Gastroesophageal sphincter (tissue), 4 donors: ENCODE data around the gene PTPRN2. TPM values are rescaled to one million over a fixed set of nuclear protein-coding genes. Genes with fewer than 3 reads are reported as not detected.

Source experiments
- ATAC-seq: fragments of 150-250 bp; one replicate; pipeline ENCODE4 v1.9.1; 2016; ENCODE audit warnings: mild to moderate bottlenecking, moderate library complexity
- H3K27ac ChIP-seq, 4 donors: fragments of 200-600 bp; sonication (generic) in 3 of 4; 1 replicate in 3 of 4; 2 replicates in 1 of 4; pipeline ENCODE4 v1.5.1; 2016 to 2019
- H3K27me3 ChIP-seq: fragments of 200-600 bp; sonication (generic); one replicate; pipeline ENCODE4 v1.5.1; 2019
- H3K36me3 ChIP-seq, 2 donors: fragments of 200-600 bp; sonication (generic); one replicate each; pipeline ENCODE4 v1.5.1; 2019; ENCODE audit warnings: control low read depth in 1 of 2
- H3K4me1 ChIP-seq, 3 donors: fragments of 200-600 bp; sonication (generic); 1 replicate in 2 of 3; 2 replicates in 1 of 3; pipeline ENCODE4 v1.5.1; 2016 to 2019; ENCODE audit warnings: control low read depth in 2 of 3
- H3K4me3 ChIP-seq, 2 donors: fragments of 200-600 bp; sonication (generic); one replicate each; pipeline ENCODE4 v1.5.1; 2019; ENCODE audit warnings: mild to moderate bottlenecking in 1 of 2, moderate library complexity in 1 of 2
- H3K9me3 ChIP-seq, 3 donors: fragments of 200-600 bp; sonication (generic); one replicate each; pipeline ENCODE4 v1.5.1; 2017 to 2019; ENCODE audit warnings: control low read depth in 2 of 3
- CTCF ChIP-seq, 4 experiments: fragments of 200-600 bp in 2 of 4; fragments of 450-650 bp in 2 of 4; sonication (generic) in 1 of 4; IDR thresholded peaks; one replicate each; pipeline ENCODE4 v1.5.1; 2017 to 2019; ENCODE audit warnings: antibody characterized with exemption in 4 of 4, mild to moderate bottlenecking in 2 of 4, moderate library complexity in 2 of 4
- EP300 ChIP-seq: sonication (generic); formaldehyde crosslinking; IDR thresholded peaks from one replicate; pipeline ENCODE4 v1.6.1; 2017; ENCODE audit warnings: antibody characterized with exemption, mild to moderate bottlenecking
- POLR2A ChIP-seq, 2 donors: fragments of 450-650 bp; IDR thresholded peaks; one replicate each; pipeline ENCODE4 v1.6.1; 2017; ENCODE audit warnings: antibody characterized with exemption in 2 of 2, mild to moderate bottlenecking in 2 of 2, moderate library complexity in 1 of 2
- POLR2AphosphoS5 ChIP-seq: sonication (generic); formaldehyde crosslinking; IDR thresholded peaks from one replicate; pipeline ENCODE4 v1.6.1; 2017; ENCODE audit warnings: antibody characterized with exemption
- whole genome bisulfite sequencing, 2 donors: methylation state at CpG; one replicate each; pipeline ENCODE4 v1.1.5; 2018; ENCODE audit warnings: low coverage in 1 of 2; 5-methylcytosine and 5-hydroxymethylcytosine counted together
- total RNA-seq, 4 donors: library from RNA; depleted of rRNA; stranded (reverse); fragments of >200 nt; gene quantifications; one replicate each; pipeline ENCODE4 v1.1.0, GENCODE V29; 2016

PTPRN2 gene
- total RNA-seq, 4 donors from 2014 or later: 1.7 to 4.7 (median 3.3) TPM

DNA sequence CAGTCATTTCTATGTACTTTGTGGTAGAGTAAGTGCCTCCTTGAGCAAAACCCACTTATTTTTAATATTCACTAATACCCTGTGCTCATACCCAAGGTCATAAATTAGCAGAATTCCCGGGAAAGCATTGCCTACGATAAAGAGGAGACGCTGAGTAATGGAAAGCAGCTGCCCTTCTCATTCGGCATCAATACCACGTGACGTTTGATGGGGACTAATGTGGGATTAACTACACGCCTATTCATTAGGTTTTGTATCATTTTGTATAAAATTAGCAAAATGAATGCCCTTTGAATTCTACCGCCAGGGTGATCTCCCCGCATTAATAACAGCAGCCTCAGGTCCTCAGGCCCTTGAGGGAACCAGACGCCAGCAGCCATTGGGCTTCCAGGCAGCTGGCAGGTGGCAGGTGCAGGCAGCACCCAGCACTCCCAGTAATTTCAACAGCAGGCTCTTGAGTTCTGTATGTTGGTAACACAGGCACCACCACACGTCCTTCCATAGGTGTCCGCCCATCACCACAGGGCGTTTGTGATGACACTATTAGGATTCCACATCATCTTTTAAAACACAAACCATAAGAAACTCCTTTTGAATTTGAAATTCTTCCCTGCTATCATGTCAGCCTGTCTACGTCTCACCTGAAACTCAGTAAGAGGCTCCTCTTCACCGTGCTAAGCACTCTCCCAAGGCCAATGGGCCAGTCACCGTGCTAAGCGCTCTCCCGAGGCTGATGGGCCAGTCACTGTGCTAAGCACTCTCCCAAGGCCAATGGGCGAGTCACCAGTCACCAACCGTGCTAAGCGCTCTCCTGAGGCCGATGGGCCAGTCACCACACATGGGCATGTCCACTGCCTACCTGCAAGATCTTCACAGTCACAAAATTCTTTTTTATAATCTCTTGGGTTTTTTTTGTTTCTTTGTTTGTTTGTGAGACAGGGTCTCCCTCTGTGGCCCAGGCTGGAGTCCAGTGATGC is 509.4 kb downstream of the PTPRN2 start:
- Histone ChIP-seq H3K9me3 (no peaks in the 10 kb centered on the region), H3K27me3 (peaks cover 53% of the 10 kb centered on the region), H3K27ac (no peak overlapping the region), H3K4me3 (no peak overlapping the region), H3K4me1 (no peaks in the 10 kb centered on the region), H3K36me3 (no peaks in the 10 kb centered on the region)
- TF ChIP-seq POLR2AphosphoS5 (no peak), CTCF (IDR thresholded peaks at IDR 0.05) (no peak), POLR2A (IDR thresholded peaks at IDR 0.05) (no peak), EP300 (no peak)
- ATAC-seq: no peak
- 73 to 82% methylated on average over 19 to 22 of the region's 22 CpGs for WGBS, 2 donors

DNA sequence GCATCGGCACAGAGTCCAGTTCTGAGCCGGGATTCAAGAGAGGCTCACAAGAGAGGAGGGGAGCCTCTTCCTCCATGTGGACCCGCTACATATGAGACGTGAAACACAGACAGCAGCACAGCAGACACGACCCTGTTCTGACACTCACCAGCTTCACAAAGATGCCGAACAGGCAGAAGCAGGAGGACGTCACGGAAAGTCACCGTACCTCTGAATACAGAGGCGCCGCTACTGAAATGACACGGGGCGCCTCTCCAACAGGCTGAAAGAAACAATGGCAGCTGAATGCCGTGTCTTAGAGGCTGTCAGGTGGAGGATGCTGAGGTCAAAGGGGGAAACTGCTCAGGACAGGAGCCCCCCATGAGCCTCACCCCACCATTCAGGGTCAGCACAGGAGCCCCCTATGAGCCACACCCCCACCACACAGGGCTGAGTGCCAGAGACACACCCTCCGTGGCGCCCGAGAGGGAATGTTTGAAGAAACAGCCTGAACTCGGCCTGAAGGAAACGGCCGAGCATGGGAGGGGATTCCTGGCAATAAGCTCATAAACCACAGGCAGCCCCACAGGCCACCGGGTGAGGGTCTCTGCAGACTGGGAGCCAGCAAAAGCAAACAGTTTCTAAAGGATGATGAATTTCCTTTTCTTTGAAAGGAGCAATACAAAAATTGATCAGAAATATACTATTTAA is 510.3 kb downstream of the PTPRN2 start:
- H3K36me3 ChIP-seq: no peaks in the 10 kb centered on the region
- H3K4me3 ChIP-seq: no peak overlapping the region
- no peaks in the 10 kb centered on the region for H3K9me3 ChIP-seq
- H3K4me1 ChIP-seq: no peaks in the 10 kb centered on the region
- H3K27ac ChIP-seq: no peak overlapping the region
- TF ChIP-seq POLR2AphosphoS5 (no peak), CTCF (IDR thresholded peaks at IDR 0.05) (no peak), EP300 (no peak), POLR2A (IDR thresholded peaks at IDR 0.05) (no peak)
- H3K27me3 ChIP-seq: peaks cover 45% of the 10 kb centered on the region
- 35 to 81% methylated on average over 14 of the region's 21 CpGs for WGBS, 2 donors
- ATAC-seq: no peak

DNA sequence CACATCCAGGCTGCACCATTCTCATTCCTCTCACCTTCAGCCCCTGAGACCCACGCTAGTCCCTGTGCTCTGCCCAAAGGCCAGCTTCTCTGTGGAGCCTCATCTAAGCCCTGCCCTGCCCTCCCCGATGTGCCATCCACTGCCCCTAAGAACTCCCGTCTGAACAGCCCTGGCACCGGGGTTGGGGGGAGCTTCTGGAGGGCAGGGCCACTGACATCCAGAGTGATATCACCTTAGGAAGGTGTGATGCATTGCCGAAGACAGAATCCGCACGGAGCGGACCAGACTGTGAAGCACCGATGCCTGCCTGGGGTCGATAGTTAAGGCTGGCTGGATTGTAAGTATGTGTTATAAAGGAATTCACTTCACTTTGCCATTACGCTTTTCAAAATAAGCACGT is 511.0 kb downstream of the PTPRN2 start:
- TF ChIP-seq POLR2A (IDR thresholded peaks at IDR 0.05) (no peak), CTCF (IDR thresholded peaks at IDR 0.05) (no peak), POLR2AphosphoS5 (no peak), EP300 (no peak)
- WGBS, 2 donors: 67 to 82% methylated on average over 1 to 4 of the region's 12 CpGs
- no peaks in the 10 kb centered on the region for H3K4me1 ChIP-seq

DNA sequence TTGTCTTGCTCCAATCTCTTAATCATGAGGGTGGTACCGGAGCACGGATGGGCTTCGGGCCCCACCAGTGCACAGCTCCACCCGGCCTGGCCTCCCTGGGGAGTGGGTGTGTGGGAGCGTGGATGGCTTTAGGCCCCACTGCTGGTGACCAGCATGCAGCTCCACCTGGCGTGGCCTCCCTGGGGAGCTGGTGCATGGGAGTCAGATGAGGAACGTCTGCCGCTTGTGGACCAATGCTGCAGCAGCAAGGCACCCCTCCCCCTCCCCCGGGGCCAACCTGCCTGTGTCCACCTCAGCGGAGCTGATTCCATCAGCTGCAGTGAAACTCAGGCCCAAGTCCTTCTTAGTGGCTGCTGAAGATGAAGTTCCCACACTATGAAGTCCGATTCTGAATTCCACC is 511.4 kb downstream of the PTPRN2 start:
- Histone ChIP-seq H3K27ac (no peak overlapping the region), H3K4me1 (no peaks in the 10 kb centered on the region), H3K36me3 (no peaks in the 10 kb centered on the region), H3K4me3 (no peak overlapping the region), H3K27me3 (peaks cover 45% of the 10 kb centered on the region), H3K9me3 (no peaks in the 10 kb centered on the region)
- no peak for ATAC-seq
- TF ChIP-seq POLR2AphosphoS5 (no peak), POLR2A (IDR thresholded peaks at IDR 0.05) (no peak), CTCF (IDR thresholded peaks at IDR 0.05) (no peak), EP300 (no peak)
- WGBS, 2 donors: 75 to 100% methylated on average over 1 to 5 of the region's 11 CpGs

More for the DNA sequence above, 511.0 kb downstream of the PTPRN2 start:
- ATAC-seq: no peak
- H3K27me3 ChIP-seq: peaks cover 45% of the 10 kb centered on the region
- no peak overlapping the region for H3K27ac ChIP-seq
- H3K4me3 ChIP-seq: no peak overlapping the region
- H3K36me3 ChIP-seq: no peaks in the 10 kb centered on the region
- no peaks in the 10 kb centered on the region for H3K9me3 ChIP-seq
